Colon (tissue), 2 donors: ENCODE data around the gene STX11.
"Not testable (repeated sequence)": the region's sequence is repeated elsewhere in the genome, so short reads cannot be mapped to it uniquely, and the experiment has no call there.

Experiments
- FAIRE-seq: peaks from 2 replicates; lab custom pipeline; 2012; peaks lifted over from hg19 to GRCh38; lab: Jason Lieb, UNC
- donor health status: control.
- donor health status: control.

STX11 gene

DNA sequence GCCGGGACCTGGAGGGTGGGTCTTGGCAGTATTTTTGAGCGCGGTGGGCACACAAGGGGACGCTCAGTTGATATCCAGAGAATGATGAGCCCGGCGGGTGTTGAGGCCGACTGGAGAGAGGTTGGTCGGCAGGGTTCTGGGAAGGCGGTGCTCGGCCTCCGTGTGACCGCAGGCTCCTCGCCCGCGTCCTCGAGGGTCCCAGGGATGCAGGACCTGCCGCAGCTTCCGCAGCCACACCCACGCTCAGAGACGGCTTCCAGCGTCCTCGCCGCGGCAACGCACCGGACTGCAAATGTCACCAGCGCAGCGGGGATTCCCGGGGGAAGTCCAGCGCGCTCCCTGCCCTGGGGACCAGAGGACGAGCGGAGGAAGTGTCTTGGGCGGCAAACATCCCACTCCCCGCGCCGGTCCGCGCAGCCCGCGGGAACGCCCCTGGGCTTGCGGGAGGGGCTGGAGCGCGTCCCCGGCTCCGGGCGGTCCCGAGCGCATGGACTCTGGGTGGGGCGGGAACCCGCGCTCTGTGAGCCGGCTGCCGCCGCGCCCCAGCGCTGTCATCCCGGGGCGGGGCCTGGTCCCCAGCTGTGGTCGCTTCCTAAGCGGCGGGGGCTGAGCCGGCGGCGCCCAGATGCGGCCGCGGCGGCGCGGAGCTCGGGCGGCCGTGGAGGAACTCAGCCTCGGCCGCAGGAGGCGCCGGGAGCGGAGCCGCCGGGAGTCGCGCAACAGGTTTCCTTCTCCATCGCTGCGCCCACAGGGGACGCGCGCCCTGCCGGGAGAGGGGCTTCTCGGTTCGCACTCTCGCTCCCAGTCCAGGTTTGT lies at the start of gene STX11:
STX11 (plus strand) TSS at position 624 of the 816 bp plus-strand sequence. CDS start 36,111 bp downstream, outside the sequence.
- no peak for FAIRE-seq

DNA sequence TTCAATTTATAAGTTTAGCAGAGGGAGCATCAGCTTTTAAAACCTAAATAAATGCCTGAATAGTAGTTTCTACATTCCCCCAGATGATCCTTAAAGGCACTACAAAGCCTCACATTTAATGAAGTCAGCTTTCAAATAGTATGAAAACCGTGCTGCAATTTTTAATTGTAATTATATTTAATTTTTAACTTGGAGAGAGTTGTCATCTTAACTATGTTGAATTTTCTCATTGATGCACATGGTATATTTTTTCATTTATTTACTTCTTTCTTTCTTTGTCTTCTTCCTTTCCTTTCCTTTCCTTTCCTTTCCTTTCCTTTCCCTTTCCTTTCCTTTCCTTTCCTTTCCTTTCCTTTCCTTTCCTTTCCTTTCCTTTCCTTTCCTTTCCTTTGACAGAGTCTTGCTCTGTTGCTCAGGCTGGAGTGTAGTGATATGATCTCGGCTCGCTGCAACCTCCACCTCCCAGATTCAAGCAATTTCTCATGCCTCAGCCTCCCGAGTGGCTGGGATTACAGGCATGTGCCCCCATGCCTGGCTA lies 47.2 kb upstream of the STX11 start:
- no peak for FAIRE-seq

DNA sequence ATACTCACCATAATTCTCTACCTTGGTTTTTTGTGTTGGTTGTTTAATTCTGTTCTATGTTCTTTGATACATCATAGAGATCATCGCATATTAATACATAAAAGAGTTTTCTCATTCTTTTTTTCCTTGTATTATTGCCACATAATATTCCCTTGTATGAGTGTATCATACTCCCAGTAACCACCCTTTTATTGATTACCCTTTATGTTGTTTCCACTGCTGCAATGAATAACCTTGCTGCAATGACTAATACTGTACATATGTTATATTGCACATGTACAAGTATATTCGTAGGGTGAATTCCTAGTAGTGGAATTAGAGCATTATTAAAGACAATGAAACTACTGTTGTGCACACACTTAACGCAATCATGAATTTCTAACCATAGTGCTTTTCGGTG lies 45.8 kb upstream of the STX11 start:
- no peak for FAIRE-seq

DNA sequence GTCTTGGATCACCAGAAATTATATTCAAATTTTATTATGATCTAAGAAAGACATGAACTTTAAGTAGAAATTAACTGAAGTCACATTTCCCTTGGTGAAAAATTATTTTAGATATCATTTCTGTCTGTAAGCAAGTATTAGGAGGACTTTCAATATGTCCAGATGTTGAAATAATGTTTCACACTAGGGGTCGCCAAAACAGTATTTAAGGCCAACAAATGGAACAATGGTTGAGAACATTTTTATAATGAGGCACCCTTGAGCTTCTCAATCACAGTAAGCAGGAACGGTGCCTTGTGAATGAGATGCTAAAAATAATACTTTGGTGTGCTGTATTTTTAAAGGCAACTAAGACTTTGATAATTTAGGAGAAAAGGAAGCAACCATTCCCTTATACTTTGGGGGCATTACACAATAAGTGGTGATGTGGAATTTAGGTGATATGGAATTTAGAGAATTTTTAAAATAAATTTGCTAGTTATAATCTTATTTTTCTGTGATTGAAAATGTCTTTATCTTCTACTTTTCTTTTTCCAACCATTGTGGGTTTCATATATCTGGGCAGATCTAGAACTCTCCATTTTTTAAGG lies 45.3 kb upstream of the STX11 start:
- peak; percentile 87 for FAIRE-seq

DNA sequence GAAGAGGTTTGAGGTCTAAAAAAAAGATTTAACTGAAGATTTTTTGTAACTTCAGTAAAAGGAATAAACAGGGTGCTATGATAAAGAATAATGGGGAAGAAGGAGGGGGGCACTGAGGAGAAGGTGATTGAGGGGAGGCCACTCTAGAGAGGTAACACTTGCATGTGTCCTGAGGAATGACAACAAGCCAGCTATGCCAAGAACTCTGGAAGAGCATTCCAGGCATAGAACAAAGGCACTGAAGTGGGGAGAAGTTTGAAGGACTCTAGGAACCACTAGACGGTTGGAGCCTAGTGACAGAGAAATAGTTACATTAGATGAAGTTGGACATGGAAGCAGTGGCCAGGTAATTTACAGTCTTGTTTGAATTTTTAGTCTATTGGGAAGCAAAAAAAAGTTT lies 44.1 kb upstream of the STX11 start:
- FAIRE-seq = no peak

DNA sequence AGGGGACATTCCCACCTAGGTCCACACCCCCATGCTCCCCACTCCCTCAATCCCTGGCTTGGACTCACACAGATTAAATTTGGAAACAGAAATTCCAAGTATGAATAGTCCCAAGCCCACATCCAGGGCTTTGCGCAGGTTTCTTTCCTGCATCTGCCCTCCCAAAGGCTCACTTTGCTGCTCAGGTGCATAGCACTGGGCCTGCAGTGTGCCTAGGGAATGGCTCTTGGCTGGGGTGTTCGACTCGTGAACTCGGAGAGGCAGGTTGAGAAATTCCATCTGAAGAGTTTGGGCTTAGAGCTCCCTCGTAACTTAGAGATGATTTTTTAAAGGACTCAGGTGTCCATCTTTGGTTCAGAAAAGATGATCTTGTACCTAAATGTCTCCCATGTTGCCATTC lies 40.1 kb upstream of the STX11 start:
- no peak for FAIRE-seq

DNA sequence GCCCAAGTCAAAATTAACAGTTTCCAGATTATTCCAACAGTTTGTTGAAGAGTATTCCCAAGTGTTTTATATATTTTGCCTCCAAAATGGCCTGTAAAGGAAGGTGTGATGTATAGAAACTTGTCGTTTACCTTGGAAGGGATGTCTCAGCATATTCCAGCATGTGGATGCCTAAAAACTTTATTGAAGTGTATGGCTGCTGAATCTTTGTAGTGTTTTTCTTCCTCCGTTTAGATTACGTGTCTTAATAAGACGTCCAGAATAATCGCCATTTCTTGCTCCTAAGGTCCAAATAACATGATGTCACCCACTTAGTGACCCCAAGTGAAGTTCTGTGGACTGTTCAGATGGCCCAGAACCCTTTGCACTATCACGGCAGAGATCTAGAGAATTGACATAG lies 37.0 kb upstream of the STX11 start:
- FAIRE-seq = no peak

DNA sequence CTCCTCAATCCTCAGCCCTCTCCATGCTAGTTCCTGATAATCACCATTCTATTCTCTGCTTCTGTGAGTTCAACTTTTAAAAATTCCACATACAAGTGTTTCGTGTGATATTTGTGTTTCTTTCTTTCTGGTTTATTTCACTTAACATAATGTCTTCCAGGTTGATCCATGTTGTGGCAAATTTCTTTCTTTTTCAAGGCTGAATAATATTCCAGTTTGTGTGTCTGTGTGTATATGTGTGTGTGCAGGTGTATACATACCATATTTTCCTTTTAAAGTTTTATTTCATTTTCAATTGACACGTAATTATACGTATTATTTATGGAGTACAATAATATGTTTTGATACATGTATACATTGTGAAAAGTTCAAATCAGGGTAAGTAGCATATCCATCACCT lies 35.1 kb upstream of the STX11 start:
- FAIRE-seq = no peak

DNA sequence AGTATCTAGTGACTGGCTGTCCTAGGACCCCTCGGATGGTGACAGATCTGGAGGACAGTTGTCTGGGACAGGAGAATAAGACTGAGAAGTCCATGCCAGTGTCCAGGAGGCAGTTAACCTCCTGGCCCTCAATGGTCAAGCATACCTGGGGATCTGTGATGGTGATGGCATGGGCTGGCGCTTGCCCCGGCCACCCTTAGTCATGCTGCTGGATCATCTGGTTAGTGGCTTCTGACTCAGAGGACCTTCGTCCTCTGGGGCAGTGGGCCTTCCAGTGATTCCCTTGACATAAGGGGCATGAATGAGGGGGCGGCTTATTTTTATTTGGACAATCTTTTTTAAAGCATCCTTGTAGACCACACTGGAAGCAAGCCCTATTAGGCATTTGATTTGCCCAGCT lies 30.9 kb upstream of the STX11 start:
- no peak for FAIRE-seq

DNA sequence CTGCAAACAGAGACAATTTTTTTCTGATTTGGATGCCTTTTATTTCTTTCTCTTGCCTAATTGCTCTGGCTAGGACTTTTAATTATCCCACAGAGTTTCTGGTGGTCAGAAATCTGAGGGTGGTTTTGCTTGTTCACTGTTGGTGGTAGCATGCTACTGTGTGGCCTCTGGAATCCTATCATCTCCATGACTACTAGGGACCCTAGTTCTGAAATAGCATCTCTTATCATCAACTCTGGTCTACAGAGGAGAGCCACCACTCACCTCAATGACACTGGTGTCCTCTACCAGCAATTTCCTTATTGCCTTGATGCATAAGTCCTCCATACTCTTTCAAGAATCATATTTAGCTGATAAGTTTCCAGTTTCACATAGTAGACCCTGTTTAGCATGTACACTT lies 27.5 kb upstream of the STX11 start:
- FAIRE-seq = no peak

DNA sequence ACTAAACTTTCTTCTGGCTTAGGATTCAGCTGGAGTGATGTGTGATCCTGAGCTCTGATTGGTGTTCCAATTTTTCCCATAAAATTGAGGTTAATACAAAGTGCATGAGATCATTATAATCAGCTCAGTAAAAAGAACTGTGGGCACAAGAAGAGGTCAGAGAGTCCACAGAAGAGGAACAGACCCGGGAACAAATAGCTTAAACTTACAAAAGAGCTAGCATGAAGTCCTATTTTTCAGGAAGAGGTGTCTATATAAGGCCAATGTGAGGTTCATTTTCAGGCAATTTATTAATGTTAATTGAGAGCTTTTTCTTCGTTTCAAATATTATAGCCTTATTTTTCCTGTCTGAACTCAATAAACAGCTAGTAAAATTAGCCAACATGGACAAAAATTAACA lies 26.9 kb upstream of the STX11 start:
- no peak for FAIRE-seq

DNA sequence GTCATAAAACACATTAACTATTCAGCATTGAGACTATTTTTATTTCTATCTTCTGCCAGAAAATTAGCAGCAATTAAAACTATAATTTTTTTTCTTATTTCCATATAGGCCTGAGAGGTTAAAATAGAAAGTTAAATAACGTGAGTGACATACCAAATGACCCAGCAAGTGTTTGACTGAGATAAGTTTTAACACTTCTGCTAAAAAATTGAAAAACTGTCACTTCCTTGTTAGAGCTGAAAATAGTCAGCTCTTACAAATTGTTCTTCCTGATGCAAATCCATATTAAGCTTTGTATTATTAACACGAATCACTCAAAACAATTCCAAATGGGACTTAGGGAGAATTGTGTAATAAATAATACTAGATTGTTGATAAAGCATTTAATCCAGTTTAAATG lies 26.5 kb upstream of the STX11 start:
- FAIRE-seq = no peak

DNA sequence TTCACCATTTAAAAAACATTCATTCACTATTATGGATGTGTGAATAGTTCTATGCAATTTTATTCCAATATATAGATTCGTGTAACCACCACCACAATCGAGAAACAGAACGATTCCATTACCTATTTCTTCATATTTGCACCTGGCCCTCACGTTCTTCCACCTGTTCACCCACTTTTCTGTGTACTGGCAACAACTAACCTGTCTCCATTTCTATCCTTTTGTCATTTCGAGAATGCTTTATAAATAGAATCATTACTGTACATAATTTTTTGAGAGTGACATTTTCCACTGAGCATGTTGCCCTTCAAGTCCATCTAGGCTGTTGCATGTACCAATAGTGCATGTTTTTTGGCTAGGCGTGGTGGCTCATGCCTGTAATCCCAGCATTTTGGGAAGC lies 23.2 kb upstream of the STX11 start:
- FAIRE-seq = no peak

DNA sequence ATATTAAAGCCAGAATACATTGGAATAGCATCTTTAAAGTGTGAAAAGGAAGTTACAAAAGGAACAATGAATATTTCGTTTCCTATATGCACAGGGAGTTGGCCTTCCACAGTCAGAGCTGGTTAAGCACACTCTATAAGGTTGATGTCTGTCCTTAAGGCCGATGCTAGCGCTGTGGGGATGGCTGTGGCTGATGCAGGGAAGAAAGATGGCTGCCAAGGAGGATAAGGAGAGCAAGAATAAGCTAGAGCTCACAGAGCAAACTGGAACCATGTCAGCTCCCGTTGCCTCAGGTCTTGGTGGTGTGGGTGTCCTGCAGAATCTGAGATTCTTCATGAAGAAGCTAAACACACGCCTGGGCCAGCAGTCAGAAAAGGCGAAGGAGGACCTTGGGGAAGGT lies 20.8 kb upstream of the STX11 start:
- no peak for FAIRE-seq

DNA sequence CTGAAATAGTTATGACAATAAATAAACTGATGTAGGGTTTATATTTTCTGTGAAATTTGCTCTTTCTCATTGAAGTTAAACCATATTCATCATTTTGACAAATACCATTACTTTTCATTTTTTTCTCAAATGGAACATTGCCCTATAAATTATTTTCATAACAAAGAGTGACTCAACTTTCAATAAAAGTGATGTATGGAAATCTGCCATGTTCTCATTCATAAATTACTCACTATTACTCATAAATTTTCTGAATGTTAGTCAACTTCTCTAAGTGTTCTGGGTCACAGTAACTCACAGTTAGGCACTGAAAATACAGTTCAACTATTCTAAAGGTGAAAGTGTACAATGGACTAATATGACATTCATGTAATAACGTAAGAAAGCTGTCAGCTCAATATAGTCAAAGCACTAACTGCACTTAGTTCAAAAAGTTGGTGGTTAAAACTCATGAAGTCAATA lies 19.0 kb upstream of the STX11 start:
- no peak for FAIRE-seq

DNA sequence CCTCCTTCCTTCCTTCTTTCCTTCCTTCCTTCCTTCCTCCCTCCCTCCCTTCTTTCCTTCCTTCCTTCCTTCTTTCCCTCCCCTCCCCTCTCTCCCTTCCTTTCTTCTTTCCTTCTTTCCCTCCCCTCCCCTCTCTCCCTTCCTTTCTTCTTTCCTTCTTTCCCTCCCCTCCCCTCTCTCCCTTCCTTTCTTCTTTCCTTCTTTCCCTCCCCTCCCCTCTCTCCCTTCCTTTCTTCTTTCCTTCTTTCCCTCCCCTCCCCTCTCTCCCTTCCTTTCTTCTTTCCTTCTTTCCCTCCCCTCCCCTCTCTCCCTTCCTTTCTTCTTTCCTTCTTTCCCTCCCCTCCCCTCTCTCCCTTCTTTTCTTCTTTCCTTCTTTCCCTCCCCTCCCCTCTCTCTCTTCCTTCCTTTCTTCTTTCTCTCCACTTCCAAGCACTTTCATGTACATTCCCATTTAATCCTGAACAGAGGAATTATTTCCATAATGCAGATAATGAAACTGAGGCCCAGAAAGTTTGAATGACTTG lies 18.1 kb upstream of the STX11 start:
- not testable (repeated sequence) for FAIRE-seq

DNA sequence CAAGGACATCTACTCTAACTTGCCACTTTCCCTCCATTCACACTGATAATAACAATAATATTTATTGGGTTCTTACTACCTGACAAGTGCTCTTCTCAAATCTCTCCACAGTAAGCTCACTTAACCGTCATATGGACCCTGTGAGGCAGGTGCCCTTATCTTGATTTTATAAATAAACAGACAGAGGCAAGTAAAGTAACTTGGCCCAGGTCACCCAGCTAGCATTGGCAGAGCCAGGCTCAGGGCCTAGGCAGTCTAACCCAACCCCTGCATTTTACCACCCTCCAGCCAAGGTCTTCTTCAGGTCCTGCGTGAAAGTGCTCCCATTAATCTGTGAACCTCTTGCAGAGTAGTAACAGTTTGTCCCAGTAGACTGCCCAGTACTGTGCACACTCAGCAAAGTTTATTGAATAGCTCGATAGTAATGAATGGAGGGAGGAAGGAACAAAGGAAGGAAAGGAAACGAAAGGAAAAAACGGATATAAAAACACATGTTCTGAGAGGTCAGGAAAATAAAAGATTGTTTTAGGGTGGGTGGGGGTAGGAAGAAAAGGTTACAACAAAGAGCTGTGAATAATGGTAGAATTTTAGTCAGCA lies 17.0 kb upstream of the STX11 start:
- FAIRE-seq = no peak

DNA sequence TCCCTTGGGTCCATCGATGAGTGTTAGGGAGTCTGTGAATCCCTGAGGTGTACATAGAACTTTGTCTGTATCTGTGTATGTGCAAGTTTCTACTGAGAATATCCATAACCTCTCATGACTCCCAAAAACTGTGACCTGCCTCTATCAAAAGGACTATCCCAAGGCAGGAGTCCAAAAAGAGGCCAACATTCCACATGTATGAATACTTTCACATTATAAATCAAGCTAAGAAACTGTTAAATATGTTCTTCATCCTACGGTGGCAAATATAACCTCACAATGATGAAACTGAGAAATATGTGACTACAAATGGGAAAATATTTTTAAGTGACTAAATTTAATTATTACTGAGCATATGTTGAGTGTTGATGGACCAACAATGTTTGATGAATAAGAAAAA lies 16.1 kb upstream of the STX11 start:
- no peak for FAIRE-seq

DNA sequence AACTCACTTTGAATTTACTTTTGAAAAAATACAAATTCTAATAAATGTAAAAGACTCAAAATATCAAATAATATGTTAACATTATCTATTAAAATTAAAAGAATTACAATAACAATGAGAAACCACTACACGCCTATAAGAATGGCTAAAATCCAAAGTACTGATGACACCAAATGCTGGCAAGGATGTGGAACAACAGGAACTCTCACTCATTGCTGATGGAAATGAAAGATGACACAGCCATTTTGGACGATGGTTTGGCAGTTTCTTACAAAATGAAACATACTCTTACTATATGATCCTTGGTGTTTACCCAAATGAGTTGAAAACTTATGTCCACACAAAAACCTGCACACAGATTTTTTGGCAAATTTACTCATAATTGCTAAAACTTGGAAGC lies 15.6 kb upstream of the STX11 start:
- no peak for FAIRE-seq

DNA sequence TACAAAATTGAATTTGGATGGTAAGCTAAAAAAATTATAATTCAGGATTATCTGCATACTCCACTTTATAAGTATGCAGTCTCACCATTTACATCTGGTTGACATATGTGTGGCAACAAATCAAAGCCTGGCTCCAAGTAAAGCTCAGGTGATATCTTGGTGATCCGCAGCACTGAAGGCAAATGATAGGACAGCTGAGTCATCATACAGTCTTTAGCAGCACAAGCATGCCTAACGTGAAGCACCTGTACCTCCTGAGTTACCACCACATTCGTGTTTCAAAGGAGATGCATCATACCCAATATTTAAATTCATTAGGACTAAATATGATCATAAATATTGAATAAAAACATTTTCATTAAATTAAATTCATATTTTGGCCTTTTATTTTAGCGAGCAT lies 11.8 kb upstream of the STX11 start:
- FAIRE-seq = no peak

DNA sequence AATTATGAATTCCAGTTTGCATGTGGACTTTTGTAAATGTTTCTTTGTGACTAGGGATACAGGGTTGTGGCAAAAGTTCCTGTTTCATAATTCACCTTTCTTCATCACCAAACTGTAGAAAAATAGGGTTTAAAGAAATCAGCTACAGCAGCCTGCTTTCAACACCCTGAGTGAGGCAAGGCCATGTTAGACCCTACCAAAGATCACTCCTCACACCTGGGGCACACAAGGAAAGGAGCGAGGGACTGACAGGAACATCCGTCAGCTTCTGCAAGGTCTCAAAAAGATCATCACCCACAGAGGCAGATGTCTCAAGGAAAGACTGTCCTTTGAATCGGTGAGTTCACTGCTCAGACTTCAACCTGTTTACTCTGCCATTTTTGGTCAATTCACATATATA lies 10.5 kb upstream of the STX11 start:
- FAIRE-seq = no peak

DNA sequence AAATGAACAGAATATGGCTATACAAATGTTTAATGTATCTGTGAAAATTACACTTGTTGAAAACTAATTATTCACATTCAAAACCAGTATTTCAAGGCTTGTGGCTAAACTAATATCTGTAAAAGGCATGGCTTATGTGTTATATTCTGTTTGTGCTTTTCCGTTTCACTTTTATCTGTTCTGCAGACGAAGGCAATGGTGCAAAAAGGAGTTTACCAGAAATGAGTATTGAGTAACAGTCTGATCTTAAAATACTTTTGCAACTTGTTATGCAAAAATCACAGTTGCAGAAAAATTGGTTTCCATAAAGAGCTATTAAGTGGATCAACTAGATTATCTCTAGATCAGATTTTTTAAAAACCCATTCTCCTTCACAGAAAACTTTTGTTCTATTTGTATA lies 9.4 kb upstream of the STX11 start:
- FAIRE-seq = no peak

DNA sequence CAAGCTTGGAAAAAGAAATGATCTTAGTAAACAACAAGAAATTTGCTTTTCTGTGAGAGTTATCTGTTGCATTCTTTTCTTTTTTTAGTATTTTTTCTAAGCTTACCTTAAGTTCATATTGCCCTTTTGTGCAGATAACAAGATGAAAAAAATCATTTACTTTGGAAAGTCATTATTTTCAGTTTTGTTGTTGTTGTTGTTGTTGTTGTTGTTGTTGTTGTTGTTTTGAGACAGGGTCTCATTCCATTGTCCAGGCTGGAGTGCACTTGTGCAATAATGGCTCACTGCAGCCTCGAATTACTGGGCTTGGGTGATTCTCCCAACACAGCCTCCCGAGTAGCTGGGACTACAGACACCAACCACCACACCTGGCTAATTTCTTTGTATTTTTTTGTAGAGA lies 8.8 kb upstream of the STX11 start:
- FAIRE-seq = no peak
